ENCODE results near the gene HDGF.

HDGF gene

DNA sequence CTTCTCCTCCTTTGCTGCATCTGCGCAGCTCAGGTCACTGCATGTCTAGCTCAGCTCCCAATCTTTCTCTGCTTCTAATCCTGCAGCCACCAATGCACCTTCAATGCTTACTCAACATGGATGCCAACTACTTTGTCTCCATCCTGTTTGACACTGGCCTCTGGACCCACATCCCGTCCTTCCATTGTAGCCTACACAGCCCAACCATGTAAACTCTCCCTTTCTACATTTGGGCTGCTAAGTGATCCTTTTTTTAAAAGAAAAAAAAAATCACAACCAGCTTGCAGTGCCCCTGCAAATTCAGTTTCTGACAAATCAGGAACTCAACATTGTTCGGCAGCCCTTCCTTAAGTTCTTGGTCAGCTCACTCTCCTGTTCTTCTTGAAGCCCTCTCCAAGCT is 36.6 kb downstream of the HDGF start:
- no peak for DNase-seq

DNA sequence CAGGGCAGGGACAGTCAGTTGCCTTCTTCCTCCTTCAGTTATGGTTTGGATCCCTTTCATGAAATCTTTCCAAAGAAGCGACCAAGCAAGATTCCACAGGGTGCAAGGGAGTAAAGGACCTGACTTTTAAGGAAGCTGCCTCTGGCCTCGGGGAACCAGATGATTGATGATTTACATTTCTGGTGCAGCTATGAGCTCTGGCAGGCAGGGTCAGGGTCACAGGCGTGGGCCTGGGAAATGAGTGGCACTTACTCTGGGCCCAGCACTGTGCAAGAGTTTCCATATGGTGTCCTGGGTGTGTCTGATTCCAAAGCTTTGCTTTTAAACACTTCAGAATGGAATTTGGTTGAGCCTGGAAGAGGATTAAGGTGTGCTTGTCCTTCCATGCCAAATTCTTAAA is 38.8 kb downstream of the HDGF start:
- no peak for DNase-seq

DNA sequence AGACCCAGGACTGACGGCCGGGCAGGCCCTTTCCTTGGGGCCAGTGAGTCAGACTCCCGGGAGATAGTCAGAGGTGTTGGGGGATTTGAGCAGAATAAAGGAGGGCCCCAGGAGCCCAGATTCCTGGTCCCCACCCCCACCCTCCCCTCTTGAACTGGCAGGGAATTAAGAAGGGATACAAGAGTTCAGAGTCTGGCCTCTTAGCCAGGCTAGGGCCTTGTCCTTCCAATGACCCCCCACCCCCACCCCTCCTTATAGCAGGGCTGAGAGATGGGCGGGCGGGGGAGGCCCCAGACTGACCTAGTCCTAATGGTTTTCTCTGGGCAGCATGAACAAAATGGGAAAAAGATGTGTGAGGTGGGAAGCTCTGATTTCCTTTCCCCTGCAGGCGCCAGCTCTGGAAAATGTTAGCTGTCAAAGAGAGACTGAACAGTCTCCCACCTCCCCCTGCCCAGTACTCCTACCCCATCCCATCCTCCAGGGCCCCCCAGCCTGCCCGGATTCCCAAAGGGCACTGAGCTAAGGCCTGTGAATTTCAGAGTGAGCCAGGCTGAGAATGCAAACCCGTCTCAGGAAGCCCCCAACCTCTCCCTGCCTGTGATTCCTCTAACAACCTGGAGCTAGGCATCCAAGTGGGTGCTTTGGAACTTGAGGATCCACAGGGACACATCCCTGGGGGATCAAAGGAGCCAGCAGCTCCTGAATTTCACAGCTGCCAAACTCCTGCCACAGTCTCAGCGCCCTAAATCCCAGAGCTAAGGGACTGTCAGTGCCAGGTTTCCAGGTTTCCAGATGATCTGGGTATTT is 40.3 kb downstream of the HDGF start:
- no peak for DNase-seq

DNA sequence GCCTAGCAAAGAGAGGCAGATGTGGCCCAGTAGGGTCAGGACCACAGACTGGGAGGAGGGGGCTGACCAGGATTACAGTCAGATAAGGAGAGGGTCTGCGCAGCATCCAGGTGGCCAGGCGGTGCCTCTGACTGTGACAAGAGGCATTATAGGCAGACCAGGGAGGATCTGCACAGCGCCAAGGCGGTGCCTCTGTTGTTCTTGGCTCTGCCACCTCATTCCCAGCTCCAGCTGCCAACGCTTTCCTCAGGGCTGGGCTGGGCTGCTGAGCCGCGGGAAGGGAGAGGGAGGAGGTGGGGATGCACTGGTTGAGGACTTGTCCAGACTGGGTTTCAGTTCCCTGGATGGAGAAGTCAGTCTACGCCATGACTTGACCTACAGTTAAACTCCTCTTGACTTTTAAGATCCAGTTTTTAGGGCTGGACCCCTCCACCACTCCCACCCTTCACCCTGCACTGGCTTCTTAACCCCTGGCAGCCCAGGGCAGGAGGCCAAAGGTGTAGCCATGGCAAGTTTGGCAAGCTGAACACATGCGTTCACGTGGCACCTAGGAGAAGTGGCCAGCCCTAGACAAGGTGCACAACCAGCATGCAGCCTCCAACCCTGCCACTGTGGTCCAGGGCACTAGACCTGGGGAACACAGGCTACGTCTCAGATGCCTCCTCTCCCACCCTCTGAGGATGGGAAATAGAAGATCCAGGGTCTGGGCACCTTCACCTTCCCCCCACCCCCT is 41.6 kb downstream of the HDGF start:
- DNase-seq: no peak

DNA sequence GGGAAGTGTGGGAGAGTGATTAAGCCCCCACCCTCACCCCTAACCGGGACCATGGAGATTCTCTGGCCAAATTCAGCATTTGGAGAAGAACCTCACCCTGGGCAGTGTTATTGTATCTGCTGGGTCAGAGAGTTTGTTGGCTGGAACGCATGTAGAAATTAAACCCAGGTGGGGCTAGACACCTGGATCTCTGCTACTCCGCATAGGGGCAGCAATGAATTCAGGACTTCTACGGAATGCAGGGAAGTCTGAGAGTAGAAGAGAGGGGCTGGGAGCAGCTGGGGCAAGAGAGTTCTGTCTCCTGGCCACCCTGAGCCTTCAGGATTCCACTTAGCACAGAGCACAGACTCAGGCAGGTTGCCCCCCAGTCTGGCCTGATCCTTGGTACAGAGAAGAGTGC is 42.4 kb downstream of the HDGF start:
- no peak for DNase-seq

DNA sequence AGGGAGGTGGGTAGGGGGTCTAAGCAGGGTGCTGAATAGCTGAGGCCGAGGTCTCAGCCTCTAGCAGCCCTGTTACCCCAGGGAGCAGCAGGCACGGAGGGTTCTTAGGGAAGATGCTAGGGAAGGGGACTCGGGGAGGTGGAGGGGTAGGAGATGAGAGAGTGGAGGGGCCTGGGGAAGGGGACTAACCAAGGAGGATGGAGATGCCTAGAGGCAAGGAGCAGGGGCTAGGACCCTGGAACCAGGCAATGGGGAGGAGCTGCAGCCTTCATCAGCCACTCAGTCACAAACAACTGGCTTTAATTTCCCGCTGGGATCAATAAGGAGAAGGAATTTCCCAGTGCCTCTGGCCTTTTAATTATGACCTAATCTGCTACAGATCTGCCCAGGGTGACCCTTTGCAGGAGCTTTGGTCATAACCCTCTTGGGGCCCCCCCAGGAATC is 43.2 kb downstream of the HDGF start:
- DNase-seq: no peak

DNA sequence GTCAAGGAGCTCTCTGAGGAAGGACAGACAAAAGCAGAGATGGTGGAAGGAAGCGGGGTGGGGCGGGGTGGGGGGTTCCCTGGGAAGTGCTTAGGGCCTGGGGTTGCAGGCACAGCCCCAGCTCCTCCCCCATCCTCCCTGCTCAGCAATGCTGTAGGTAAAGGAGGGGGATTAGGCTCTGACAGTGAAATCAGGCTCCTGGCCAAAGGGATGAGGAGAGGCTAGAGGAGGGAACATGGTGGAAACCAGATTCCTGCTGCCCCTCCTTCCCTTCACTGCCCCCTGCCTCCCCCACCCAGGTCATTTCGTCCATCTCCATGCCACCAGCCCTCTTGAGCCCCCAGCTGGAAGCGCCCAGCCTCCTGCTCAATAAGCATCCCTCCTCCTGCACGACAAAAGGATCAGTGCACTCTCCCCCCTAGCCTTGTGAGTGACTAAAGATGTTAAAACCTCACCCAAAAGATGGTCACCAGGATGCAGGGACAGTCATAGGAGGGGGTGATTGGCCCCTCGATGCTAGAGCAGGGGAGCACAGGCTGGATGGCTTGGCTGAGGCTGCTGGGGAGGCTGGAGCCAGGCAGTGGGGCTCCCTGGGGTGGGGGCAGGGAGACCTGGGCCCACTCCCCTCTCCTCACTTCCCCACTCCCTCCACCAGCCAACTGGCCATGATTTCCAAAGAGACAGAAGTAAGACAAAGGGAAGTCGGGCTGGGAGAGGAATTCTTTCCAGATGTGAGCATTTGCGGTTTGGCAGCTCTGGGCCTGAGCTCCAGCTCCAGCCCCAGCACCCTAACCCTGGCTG is 43.9 kb downstream of the HDGF start:
- no peak for DNase-seq

DNA sequence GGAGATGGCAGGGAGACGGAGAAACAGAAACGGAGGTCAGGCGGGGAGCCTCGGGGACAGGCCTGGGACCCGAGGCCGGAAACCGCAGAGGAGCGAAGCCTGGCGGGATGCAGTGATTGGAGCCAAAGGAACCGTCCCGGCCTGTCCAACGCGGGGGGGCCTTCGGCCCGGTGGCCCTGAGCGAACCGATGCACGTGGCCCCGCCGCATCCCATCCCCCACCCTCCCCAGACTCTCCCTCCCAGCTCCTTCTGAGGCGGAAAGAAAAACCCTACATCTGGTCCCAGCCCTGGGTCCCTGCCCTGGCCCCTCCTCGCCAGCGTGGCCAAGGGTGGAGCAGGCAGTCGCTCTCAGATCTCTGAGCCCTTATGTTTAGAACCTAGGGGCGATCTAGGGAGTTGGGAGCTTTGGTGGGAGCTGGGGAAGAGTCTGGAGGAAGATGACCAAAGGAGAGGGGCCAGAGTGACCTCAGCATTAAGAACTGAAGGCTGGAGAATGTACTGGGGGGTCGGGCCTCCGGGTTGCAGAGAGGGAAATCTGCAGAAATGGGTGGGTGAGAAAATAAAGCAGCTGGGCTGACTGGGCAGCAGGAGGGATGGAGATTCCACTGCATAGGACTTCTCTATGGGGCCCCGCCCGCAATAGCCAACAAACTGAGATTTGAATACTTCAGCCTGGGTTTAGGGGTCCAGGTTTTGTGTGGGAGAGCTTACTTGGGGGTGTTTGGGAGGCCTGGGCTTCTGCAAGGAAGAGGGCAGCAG is 44.6 kb downstream of the HDGF start:
- no peak for DNase-seq

DNA sequence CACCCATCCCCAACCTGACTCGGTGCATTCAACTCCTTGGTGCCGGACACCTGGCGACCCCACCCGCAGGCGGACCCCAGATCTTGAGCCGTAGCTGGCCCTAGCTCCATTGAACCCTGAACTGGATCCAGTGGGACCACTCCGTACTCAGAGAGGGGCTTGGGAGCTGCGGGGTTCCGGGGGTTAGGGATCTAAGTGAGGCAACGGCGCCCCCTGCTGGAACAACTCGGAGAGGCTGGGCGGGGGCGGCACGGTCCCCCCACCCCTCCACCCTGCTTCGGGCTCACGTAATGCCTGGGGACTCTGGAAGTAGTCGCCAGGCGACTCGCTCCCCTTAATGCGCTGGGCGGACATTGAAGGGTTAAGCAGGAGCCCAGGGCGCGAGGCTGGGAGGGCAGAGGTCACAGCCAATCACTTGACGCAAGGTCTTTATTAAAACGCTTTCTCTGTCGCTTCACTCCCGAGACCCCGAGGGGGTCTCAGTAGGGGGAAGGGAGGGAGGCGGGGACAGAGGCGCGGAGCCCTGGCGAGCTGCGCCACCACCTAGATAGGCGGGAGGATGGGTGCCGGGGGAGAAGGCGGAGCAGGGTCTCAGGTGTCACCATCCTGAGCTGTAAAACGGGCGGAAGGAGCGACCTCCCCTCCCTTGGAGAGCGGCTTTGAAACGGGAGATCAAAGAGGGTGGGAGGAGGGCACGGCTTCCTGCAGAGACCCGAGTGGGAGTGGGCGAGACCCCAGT is 45.4 kb downstream of the HDGF start:
- DNase-seq: peak; percentile 67

DNA sequence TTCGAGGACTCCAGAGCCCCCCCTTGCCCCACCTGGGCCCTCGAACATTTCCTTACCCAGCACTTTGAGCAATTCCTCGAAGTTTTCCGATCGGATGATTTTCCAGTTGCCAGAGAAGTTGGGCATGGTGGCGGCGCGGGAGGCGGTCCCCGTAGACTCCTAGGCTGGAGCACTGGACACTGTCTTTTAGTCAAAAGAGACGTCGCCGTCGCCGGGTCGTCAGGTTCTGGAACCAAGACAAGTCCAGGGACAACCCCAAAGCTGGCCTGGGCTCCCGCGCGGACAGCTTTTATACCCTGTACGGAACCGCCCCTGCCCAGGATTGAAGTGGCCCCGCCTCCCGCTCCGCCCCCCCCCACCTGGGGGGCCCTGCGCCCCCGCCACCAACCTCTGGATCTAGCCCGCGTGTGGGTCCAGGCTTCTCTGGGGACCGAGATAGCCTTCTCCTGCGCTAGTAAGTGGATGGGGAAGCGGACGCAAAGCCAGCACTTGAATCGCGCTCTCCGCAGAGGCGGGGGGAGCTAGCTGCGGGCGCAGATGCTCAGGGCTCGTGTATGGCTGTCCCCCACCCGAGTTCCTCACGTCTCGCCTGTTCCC is 46.1 kb downstream of the HDGF start, which contains the start of gene CRABP2:
Gene CRABP2, minus strand, starts transcription at position 263 of the 597 bp plus-strand sequence. Its CDS starts 137 bp downstream, at position 126.
- peak; percentile 30 for DNase-seq

DNA sequence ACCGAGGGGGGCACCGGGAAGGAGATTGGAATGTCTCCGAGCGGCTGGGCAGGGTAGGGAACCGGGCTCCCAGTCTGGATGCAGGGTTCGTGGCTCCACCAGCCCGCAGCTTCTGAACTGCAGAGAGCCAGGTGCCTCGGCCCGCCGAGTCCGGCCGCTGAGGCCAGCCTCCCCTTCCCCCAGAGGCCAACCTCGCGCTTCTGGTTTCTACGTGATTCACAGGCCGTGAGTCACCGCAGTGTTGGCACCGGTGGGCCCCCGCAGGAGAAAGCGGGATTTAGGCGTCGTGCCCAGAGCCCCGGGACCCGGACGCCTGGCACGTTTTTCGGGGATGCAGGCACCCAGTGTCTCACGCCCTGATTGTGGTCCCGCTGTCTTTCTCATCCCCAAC is 46.5 kb downstream of the HDGF start:
- DNase-seq: peak; percentile 37

DNA sequence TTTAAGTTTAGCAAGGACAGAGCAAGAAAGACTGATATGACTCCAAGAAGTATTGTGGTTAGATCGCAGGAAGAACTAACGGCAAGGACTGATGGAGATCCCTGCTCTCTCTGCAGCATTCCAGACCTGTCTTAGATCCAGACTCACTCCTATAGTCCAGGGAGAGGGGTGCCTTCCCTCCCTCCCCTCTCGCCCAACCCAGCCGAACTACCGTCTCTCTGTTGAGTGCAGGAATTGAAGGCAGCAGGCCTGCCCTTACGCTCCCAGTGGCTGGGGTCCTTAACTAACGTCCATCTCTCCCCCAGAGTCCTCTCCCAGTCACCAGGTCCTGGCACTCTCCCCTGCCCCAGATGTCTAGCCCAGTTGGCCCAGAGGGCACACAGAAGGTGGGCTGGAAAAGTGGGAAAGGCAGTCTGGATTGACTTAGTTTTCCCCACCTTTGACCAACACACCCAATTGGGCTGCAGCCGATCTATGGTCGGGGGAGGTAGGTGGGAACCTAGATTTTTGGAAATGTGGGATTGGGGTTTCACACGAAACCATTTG is 47.2 kb downstream of the HDGF start:
- DNase-seq: no peak

DNA sequence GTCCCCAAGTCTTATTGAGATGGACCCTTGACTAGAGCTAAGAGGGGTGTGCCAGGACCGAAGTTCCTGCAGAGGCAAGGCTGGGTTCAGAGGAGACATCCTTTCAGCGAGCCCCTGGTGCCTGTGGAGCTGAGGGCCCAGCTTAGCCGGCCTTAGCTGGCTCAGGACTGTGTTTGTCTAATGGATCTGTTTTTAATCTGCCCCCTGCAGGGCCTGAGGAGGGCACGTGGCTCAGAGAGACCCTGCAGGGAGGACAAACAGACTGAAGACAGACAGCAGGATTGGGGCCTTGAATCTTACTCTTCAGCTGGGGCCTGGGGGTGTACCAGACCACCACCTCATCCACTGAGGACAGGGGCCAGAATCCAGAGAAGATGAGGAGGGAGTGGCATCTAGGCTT is 47.7 kb downstream of the HDGF start:
- no peak for DNase-seq

DNA sequence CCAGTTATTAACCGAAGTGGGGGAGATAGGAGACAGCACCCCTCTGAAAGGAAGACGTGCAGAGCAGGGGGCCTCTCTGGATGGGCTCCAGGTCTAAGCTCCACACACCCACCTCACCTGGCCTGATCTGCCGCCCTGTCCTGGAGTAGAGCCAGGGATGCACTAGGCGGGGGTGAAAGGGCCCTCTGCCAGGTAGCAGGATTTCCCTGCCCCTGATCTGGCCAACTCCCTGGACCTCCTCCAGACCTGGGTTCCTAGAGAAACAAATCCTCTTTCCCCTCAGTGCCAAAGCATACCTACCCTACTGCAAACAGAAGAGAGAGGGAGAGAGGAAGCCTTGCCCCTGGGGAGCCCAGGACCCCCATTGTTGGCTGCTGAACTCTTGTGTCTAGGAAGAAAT is 48.1 kb downstream of the HDGF start:
- no peak for DNase-seq

DNA sequence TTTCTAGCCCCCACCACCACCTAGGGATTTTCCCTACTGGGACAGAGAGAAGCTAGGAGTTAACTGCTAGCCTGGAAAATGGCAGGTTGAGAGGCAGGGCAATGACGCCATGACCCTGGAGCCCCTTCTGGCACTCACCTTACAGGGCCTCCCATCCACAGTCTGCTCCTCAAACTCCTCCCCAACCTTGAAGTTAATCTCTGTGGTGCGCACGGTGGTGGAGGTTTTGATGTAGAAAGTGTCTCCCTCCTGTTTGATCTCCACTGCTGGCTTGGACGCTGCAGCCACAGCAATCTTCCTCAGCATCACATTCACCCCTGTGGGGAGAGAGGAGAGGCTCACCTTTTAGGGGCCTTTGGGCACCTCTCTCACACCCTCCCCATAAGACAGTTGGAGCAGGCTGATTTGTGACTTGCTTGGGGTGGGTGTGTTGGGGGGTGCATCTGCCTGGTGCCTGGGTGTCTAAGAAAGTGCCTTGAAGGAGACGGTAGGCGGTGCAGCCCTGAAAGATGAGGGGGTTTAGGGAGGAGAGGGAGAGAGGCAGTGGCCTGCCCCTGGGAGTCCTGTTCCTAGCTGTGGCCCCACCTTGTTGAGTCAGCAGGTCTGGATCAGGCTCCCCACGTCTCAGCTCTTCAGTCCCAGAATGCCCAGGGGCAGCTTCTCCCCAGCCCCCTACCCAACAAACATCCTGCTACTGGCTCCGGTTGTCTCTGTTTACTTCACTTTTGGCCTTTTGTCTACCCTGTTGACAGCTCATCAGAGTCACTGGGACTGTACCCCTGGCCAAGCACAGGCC is 50.5 kb downstream of the HDGF start:
- no peak for DNase-seq

DNA sequence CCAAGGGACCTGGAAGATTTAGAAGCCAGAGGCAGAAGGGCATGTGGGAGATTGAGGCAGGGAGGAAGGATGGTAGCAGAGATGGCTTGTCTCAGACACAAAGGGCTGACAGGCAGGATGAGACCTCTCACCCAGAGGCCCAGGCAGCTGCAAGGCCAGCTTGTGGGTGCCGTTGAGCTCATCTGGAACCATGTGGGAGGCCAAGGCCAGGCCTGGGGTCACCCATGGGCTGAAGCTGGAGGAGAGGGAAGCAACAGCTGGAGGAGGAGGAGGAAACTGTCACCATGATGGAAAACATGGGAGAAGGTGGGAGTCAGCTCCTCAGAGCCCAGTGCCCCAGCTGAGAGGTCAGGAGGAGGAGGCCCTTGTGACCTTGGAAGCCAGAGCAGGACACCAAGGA is 52.5 kb downstream of the HDGF start:
- no peak for DNase-seq

DNA sequence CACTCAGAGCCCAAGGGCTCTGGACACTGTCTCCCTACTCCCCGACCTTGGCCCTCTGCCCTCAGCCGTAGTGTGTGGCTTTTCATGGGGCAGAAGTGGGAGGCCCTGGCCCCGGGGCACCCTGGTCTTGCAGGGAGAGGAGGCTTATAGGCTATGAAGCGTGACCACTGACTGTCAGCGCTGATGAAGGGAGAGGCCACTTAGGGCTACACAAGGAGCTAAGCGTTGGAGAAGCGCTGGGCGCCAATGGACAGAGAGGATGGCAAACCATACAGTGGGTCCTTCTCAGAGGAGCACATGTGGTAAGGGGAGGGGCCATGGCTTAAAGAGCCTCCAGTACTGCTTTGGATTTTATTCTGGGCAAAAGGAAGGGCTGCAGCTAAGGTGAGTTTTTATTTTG is 54.0 kb downstream of the HDGF start:
- no peak for DNase-seq

DNA sequence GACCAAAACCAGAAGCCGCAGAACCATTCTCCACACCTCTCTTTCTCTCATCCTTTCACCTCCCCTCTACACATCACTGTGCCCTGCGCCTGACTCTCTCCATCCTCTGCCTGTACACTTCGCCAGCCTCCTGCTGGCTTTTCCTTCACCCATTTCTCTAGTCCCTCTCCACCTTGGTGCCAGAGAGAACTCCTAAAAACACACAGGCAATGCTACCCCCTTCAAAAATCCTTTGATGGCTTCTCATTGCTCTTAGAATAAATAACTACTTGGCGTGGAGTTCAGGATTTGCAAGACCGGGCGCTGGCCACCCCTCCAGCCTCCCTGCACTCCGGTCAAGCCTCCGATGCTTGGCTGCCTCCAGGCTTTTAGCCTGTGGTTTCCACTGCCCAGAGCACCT is 54.7 kb downstream of the HDGF start:
- DNase-seq: no peak

DNA sequence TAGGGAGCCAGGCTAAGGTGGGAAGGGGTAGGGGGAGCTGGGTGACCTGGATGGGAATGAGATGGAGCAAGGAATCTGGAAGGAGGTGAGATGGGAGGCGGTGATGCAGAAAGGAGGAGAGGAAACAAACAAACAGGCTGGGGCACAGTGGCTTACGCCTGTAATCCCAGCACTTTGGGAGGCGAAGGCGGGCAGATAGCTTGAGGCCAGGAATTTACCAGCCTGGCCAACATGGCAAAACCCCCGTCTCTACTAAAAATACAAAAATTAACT is 56.8 kb downstream of the HDGF start:
- DNase-seq: no peak

DNA sequence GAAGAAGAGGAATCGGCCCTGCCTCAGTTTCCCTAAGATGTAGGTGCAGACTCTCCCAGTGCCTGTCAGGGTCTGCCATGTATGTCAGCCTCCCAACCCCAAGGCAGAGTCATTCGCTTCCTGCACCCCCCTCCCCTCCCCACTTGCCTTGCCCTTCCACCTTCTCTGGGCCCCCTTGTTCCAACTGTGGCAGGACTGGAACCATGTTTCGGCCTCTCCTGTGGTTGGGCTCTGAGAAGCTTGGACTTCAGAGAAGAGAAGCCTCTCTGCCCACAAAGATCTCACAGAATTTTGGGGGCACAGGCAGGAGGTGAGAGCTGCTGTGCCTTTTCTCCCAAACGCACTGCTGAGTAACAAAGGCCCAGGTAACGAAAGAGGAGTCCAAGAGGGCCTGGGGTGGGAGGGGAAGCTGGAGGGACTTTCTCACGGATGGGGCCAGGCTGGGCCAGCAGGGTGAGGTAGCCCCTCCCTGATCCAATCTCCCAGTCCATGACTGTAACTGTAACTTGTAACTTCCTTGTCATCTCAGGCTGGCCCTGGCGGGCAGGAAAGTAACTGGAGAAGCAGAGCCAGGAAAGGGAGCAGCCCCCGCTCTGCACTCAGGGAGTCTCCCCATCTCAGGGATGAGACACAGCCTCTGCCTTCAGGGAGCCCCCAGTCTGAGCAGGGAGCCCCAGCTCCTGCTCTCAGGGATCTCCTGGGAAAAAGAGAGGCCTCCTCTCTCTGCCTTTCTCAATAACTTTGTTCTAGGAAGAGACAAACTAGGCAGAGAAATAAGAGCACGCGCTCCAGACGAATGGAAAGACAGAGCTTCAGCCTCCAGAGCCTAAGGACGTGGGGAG is 57.4 kb downstream of the HDGF start:
- DNase-seq: no peak
